ENCODE results near the gene CAAP1. TPM values are rescaled to one million over a fixed set of nuclear protein-coding genes. Genes with fewer than 3 reads are reported as not detected.

CAAP1 gene
- total and polyA plus RNA-seq, 2 of the 13 experiments (the other 11 are each of a cell fraction or from before 2014, with no cell fraction given) = 10.9 to 40.2 TPM

DNA sequence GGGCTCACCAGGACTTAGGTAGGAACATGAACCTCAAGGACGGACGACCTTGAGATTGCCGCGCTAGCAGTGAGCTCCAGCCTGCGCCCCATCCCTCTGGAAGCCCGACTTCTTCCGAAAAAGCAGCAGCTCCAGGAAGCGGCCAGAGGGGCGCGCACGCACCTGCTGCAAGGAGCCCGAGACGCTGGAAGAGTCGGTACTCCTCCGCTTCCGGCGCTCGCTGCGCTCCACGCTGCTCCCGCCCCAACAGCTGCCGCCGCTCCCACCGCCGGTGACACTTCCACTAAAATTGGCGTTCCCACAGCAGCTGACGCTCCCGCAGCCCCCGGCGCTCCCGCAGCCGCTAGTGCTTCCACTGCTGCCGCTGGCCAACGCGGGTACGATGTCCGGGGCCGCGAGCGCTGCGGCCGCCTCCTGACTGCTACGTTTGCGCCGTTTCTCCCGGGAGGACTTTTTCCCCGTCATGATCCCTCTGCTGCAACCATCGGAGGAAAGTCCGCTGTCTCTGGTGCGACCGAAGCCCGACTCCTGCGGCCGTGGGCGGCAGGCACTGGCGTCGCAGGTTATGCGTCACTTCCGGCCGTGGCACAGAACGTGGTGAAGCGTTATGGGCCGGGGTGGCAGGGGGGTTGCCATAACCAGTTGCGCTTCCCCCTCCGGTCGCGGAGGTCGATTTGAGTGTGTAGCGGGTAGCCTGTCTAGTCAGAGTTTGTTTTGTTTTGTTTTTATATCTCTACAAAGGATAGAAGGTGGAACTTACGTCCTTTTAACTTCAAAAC lies at the start of gene CAAP1 (continued):
- TF ChIP-seq, protein P1, sequence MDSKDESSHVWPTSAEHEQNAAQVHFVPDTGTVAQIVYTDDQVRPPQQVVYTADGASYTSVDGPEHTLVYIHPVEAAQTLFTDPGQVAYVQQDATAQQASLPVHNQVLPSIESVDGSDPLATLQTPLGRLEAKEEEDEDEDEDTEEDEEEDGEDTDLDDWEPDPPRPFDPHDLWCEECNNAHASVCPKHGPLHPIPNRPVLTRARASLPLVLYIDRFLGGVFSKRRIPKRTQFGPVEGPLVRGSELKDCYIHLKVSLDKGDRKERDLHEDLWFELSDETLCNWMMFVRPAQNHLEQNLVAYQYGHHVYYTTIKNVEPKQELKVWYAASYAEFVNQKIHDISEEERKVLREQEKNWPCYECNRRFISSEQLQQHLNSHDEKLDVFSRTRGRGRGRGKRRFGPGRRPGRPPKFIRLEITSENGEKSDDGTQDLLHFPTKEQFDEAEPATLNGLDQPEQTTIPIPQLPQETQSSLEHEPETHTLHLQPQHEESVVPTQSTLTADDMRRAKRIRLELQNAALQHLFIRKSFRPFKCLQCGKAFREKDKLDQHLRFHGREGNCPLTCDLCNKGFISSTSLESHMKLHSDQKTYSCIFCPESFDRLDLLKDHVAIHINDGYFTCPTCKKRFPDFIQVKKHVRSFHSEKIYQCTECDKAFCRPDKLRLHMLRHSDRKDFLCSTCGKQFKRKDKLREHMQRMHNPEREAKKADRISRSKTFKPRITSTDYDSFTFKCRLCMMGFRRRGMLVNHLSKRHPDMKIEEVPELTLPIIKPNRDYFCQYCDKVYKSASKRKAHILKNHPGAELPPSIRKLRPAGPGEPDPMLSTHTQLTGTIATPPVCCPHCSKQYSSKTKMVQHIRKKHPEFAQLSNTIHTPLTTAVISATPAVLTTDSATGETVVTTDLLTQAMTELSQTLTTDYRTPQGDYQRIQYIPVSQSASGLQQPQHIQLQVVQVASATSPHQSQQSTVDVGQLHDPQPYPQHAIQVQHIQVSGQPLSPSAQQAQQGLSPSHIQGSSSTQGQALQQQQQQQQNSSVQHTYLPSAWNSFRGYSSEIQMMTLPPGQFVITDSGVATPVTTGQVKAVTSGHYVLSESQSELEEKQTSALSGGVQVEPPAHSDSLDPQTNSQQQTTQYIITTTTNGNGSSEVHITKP (CRISPR knock-in tag; IDR thresholded peaks at IDR 0.05; ENCODE audit: low read depth) = no peak; the same call in 1 of the 2 replicates
- TF ChIP-seq RFX5 (IDR thresholded peaks at IDR 0.05; ENCODE audit: low read depth, low read length) (peak; percentile 39; the same call in 1 of the 2 replicates), ZNF557 (CRISPR knock-in tag; IDR thresholded peaks at IDR 0.05) (no peak; the same call in 1 of the 2 replicates), POLR2AphosphoS5 (IDR thresholded peaks at IDR 0.05; ENCODE audit: low read depth, low read length) (peak; percentile 98), POLR2G (IDR thresholded peaks at IDR 0.05; ENCODE audit: low read depth, low read length) (peak; percentile 98), SALL2 (CRISPR knock-in tag; IDR thresholded peaks at IDR 0.05) (peak; percentile 69; the same call in 1 of the 2 replicates), ZNF160 (CRISPR knock-in tag; IDR thresholded peaks at IDR 0.05) (peak; percentile 78; the same call in 1 of the 2 replicates), ZNF496 (CRISPR knock-in tag; IDR thresholded peaks at IDR 0.05; ENCODE audit: insufficient replicate concordance) (no peak), YEATS2 (CRISPR knock-in tag; IDR thresholded peaks at IDR 0.05; ENCODE audit: borderline replicate concordance) (peak; percentile 95), TBP (CRISPR knock-in tag; IDR thresholded peaks at IDR 0.05) (no peak)
- TF ChIP-seq, protein P2, sequence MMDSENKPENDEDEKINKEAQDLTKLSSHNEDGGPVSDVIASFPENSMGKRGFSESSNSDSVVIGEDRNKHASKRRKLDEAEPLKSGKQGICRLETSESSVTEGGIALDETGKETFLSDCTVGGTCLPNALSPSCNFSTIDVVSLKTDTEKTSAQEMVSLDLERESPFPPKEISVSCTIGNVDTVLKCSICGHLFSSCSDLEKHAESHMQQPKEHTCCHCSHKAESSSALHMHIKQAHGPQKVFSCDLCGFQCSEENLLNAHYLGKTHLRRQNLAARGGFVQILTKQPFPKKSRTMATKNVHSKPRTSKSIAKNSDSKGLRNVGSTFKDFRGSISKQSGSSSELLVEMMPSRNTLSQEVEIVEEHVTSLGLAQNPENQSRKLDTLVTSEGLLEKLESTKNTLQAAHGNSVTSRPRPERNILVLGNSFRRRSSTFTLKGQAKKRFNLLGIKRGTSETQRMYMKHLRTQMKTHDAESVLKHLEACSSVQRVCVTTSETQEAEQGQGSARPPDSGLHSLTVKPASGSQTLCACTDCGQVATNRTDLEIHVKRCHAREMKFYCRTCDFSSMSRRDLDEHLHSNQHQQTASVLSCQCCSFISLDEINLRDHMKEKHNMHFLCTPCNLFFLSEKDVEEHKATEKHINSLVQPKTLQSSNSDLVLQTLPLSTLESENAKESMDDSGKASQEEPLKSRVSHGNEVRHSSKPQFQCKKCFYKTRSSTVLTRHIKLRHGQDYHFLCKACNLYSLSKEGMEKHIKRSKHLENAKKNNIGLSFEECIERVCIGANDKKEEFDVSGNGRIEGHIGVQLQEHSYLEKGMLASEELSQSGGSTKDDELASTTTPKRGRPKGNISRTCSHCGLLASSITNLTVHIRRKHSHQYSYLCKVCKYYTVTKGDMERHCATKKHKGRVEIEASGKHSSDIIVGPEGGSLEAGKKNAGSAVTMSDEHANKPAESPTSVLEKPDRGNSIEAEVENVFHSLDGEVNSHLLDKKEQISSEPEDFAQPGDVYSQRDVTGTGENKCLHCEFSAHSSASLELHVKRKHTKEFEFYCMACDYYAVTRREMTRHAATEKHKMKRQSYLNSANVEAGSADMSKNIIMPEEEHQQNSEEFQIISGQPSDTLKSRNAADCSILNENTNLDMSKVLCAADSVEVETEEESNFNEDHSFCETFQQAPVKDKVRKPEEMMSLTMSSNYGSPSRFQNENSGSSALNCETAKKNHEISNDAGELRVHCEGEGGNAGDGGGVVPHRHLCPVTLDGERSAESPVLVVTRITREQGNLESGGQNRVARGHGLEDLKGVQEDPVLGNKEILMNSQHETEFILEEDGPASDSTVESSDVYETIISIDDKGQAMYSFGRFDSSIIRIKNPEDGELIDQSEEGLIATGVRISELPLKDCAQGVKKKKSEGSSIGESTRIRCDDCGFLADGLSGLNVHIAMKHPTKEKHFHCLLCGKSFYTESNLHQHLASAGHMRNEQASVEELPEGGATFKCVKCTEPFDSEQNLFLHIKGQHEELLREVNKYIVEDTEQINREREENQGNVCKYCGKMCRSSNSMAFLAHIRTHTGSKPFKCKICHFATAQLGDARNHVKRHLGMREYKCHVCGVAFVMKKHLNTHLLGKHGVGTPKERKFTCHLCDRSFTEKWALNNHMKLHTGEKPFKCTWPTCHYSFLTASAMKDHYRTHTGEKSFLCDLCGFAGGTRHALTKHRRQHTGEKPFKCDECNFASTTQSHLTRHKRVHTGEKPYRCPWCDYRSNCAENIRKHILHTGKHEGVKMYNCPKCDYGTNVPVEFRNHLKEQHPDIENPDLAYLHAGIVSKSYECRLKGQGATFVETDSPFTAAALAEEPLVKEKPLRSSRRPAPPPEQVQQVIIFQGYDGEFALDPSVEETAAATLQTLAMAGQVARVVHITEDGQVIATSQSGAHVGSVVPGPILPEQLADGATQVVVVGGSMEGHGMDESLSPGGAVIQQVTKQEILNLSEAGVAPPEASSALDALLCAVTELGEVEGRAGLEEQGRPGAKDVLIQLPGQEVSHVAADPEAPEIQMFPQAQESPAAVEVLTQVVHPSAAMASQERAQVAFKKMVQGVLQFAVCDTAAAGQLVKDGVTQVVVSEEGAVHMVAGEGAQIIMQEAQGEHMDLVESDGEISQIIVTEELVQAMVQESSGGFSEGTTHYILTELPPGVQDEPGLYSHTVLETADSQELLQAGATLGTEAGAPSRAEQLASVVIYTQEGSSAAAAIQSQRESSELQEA (CRISPR knock-in tag; IDR thresholded peaks at IDR 0.05; ENCODE audit: not compliant biosample characterization) = peak; percentile 71
- TF ChIP-seq, protein P3, sequence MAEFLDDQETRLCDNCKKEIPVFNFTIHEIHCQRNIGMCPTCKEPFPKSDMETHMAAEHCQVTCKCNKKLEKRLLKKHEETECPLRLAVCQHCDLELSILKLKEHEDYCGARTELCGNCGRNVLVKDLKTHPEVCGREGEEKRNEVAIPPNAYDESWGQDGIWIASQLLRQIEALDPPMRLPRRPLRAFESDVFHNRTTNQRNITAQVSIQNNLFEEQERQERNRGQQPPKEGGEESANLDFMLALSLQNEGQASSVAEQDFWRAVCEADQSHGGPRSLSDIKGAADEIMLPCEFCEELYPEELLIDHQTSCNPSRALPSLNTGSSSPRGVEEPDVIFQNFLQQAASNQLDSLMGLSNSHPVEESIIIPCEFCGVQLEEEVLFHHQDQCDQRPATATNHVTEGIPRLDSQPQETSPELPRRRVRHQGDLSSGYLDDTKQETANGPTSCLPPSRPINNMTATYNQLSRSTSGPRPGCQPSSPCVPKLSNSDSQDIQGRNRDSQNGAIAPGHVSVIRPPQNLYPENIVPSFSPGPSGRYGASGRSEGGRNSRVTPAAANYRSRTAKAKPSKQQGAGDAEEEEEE (CRISPR knock-in tag; IDR thresholded peaks at IDR 0.05; ENCODE audit: borderline replicate concordance) = peak; percentile 95; the same call in 1 of the 2 replicates
